HepG2 (cell line): ENCODE results near the gene ELL. TPM values are rescaled to one million over a fixed set of nuclear protein-coding genes. Genes with fewer than 3 reads are reported as not detected.
A peak's percentile ranks its signal among the peaks of the same experiment; 100 is the strongest.

ENCODE experiments used
- CREM ChIP-seq, 2 experiments: sonication (generic) in 1 of 2; formaldehyde crosslinking in 1 of 2; IDR thresholded peaks; 2 replicates each; pipeline versions ENCODE4 v1.4.0 to v1.6.1; 2016 to 2020; ENCODE audit warnings: antibody characterized with exemption in 1 of 2, mild to moderate bottlenecking in 1 of 2, missing genetic modification reagents in 1 of 2
- GATA4 ChIP-seq: sonication (generic); IDR thresholded peaks from 2 replicates; pipeline ENCODE4 v1.6.1; 2016; ENCODE audit warnings: antibody characterized with exemption, low read depth, borderline replicate concordance
- HOXA7 ChIP-seq: sonication (generic); formaldehyde crosslinking; IDR thresholded peaks from 2 replicates; pipeline ENCODE4 v1.8.1; 2022; ENCODE audit warnings: mild to moderate bottlenecking, missing genetic modification reagents, moderate library complexity
- NFATC3 ChIP-seq: sonication (generic); formaldehyde crosslinking; IDR thresholded peaks from 2 replicates; pipeline ENCODE4 v1.5.1; 2020; ENCODE audit warnings: mild to moderate bottlenecking, missing genetic modification reagents
- NFE2L1 ChIP-seq: sonication (generic); formaldehyde crosslinking; IDR thresholded peaks from 2 replicates; pipeline ENCODE4 v1.4.0; 2020; ENCODE audit warnings: missing genetic modification reagents, mild to moderate bottlenecking, borderline replicate concordance
- RBFOX2 ChIP-seq: fragments of 200-400 bp; formaldehyde crosslinking; IDR thresholded peaks from 2 replicates; pipeline ENCODE4 v1.6.1; 2017; ENCODE audit warnings: low read depth, mild to moderate bottlenecking, low read length
- SMAD1 ChIP-seq: sonication (generic); formaldehyde crosslinking; IDR thresholded peaks from 2 replicates; pipeline ENCODE4 v1.4.0; 2020; ENCODE audit warnings: missing genetic modification reagents, low read depth, mild to moderate bottlenecking, borderline replicate concordance
- ZNF44 ChIP-seq: sonication (generic); formaldehyde crosslinking; IDR thresholded peaks from 2 replicates; pipeline ENCODE4 v1.5.1; 2020; ENCODE audit warnings: mild to moderate bottlenecking, missing genetic modification reagents
- ZNF644 ChIP-seq: IDR thresholded peaks from 2 replicates; pipeline ENCODE4 v1.6.1; 2016; ENCODE audit warnings: low read depth
- ZNF670 ChIP-seq: sonication (generic); formaldehyde crosslinking; IDR thresholded peaks from 2 replicates; pipeline ENCODE4 v1.8.0; 2022; ENCODE audit warnings: mild to moderate bottlenecking, missing genetic modification reagents, borderline replicate concordance
- polyA plus RNA-seq, 8 experiments: library from polyadenylated mRNA; depleted of rRNA in 3 of 8; stranded (reverse) in 7 of 8; unstranded in 1 of 8; fragments of >200 nt; fragmentation: Illumina TruSeq in 4 of 8; extraction: Trizol in 4 of 8; gene quantifications; 2 replicates each; pipeline versions ENCODE4 v1.2.1 to v1.2.3, GENCODE V29; 2011 to 2016; ENCODE audit warnings: low read depth in 4 of 8, missing spikeins in 1 of 8, mixed read lengths in 1 of 8; ENCODE audit not compliant: insufficient read depth in 1 of 8
- total RNA-seq, 5 experiments: library from RNA; depleted of rRNA; stranded (reverse); fragments of >200 nt; fragmentation: Illumina TruSeq; extraction: Trizol; gene quantifications; 2 replicates each; pipeline ENCODE4 v1.2.3, GENCODE V29; 2016; ENCODE audit warnings: low read depth in 1 of 5
- TF ChIP-seq, protein P1 (sequence below): IDR thresholded peaks from 2 replicates; pipeline ENCODE4 v1.6.1; 2018; ENCODE audit warnings: missing genetic modification reagents, mild to moderate bottlenecking, missing compliant biosample characterization
- TF ChIP-seq, protein P2 (sequence below): IDR thresholded peaks from 2 replicates; pipeline ENCODE4 v1.6.1; 2012; ENCODE audit warnings: inconsistent platforms

The ELL gene
- total and polyA plus RNA-seq, 2 of the 13 experiments (the other 11 are each of a cell fraction or from before 2014, with no cell fraction given) = 3.7 to 5.4 TPM

- TF ChIP-seq, protein P1, sequence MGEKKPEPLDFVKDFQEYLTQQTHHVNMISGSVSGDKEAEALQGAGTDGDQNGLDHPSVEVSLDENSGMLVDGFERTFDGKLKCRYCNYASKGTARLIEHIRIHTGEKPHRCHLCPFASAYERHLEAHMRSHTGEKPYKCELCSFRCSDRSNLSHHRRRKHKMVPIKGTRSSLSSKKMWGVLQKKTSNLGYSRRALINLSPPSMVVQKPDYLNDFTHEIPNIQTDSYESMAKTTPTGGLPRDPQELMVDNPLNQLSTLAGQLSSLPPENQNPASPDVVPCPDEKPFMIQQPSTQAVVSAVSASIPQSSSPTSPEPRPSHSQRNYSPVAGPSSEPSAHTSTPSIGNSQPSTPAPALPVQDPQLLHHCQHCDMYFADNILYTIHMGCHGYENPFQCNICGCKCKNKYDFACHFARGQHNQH (CRISPR knock-in tag) = no peak
- TF ChIP-seq HOXA7 (no peak), ZNF44 (CRISPR knock-in tag) (no peak), NFE2L1 (no peak), SMAD1 (CRISPR knock-in tag) (no peak), ZNF644 (CRISPR knock-in tag) (no peak), NFATC3 (no peak), GATA4 (no peak), CREM (IDR thresholded peaks at IDR 0.05) (no peak), CREM (CRISPR knock-in tag; IDR thresholded peaks at IDR 0.05) (no peak), RBFOX2 (peak; percentile 33; the same call in 1 of the 2 replicates), ZNF670 (CRISPR knock-in tag) (no peak)
- TF ChIP-seq, protein P2, sequence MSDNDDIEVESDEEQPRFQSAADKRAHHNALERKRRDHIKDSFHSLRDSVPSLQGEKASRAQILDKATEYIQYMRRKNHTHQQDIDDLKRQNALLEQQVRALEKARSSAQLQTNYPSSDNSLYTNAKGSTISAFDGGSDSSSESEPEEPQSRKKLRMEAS = no peak
Observed at GRCh38 chr19:18433735-18434398, 88.0 kb downstream of the ELL start (continued).
